HL-60/S4 treated with retinoic acid at 250 ng/mL for 4 days and 3 days (cell line): ENCODE results near the gene AFAP1L1.

Experiments used
- in situ Hi-C: fragments of 300-500 bp; cut with MboI; formaldehyde crosslinking; loops from 2 replicates; pipeline ENCODE4 v1.7.0; 2022; ENCODE audit warnings: low sequenced_read_pairs

AFAP1L1 gene

DNA sequence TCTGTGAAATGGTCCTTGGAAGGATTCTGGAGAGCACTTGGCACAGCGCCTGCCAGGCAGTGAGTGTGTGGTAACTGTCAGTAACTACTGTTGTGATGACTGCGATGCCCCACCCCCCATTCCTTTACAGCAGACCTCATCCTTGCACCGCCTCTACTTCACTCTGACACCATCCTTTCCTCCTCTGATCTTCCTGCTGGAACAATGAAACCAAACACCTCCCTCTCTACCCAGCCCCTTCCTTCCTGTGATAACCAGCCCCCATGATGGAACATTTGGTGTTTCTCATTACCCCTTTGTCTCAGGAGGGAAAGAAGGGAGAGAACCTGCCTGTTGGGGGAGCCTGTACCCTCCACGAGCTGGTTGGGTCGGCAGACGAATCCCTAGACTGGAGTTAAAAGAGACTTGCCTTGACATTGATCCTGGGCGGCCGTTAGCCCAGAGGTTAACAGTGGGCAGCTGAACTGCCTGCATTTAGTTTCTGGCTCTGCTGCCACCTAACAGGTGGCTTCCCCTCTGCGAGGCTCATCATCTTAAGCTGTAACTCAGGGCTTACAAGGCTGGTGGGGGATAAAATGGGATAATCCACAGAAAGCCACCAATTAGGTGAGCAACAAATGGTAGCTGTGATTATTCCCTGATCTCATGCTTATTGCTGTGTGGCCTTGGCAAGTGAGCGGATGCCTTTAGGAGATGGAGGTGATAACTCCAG is 39.4 kb downstream of the AFAP1L1 start:
- in situ Hi-C loops, result no loop called here

DNA sequence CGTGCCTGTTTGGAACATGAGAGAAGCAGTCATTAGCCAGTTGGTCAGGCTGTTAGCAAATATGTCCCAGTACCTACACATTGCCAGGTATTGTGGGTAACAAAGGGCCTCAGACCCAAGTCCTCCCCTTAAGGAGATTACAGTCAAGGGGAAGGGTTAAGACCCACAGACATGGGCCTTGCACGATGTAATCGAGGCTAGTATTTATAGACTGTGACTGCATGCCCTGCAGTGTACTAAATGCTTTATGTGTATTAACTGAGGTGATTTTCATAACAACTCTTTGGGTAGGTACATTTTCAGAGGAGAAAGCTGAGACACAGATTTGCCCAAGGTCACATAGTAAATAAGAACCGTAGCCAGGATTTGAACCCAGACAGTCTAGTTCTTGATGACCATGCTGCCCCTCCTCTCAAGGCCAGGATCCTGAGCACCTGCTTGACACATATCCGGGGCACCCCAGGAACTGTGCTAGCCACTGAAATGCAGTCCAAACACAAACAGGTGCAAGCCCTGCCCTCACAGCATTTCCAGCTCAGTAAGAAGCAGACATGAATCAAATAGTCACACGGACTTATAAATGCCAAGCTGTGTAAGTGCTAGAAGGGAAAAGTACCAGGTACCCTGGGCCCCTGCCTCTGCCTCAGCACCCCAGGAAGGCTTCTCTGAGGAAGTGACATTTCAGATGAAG is 41.6 kb downstream of the AFAP1L1 start:
- in situ Hi-C loops, result no loop called here

DNA sequence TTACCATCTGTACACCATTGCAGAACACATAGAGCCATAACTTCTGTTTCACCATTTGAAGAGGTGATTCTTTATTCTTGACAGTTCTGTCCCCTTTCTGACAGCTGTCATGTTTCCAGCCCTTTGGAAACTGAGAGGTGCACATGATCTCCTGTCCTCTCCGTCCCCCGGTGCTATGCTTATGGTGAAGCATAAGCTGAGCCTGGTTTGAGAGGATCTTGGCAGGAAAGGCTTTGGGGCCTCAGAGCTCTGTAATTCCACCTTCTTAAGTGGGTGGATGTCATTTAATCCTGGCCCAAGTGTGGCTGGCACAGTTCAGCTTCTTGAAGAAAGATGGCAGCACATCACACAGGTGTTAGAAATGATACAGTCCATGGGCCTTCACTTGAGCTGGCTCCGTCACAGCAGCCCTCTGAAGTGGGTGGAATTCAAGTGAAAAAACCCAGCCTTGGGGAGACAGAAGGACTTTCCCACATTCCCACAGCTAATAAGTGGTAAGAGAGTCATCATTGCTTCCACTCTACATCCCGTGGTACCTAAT is 43.0 kb downstream of the AFAP1L1 start:
- in situ Hi-C loops, result no loop called here

DNA sequence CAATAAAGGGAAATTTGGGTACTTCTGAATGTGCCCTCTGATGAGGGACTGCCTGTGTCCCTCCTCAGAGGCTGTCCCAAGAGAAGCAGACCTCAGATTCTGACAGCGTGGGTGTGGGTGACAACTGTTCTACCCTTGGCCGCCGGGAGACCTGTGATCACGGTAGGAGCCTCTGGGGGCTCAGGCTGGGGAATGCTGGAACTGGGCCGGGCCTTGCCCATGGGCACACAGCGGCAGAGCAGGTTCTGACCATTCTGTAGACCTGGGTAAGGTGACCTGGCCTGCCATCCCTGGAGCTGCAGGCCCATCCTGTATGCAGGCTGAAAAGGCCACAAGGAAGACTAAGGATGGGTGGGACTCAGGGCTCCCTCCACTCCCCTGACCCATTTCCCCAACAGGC is 44.1 kb downstream of the AFAP1L1 start:
- in situ Hi-C loops, result no loop called here

DNA sequence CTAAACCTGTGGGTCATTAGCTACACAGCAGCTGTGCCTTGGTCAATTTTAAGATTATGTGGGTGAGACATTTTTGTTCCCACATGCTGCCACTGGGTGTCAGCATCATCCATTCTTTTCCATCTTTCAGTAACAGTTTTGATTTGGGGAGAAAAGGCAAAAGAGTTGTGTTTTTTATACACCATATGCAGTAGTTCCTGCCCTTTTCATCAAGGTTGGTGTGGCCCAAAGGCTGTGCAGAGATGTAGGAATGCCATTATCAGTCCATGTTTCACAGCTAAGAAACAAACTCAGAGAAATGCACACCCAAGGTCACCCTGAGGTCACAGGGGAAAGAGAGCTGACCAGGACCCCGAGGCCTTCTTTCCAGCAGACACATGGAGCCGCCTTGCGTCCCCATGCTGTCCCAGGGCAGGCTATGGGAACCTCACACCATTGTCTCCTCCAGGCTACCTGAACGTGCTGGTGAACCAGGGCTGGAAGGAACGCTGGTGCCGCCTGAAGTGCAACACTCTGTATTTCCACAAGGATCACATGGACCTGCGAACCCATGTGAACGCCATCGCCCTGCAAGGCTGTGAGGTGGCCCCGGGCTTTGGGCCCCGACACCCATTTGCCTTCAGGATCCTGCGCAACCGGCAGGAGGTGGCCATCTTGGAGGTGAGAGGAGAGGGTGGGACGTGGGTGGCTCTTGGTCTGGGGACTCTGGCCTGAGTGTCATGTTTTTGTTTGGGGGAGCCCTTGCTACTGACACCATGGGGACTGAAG is 45.8 kb downstream of the AFAP1L1 start:
- in situ Hi-C loops, result no loop called here

DNA sequence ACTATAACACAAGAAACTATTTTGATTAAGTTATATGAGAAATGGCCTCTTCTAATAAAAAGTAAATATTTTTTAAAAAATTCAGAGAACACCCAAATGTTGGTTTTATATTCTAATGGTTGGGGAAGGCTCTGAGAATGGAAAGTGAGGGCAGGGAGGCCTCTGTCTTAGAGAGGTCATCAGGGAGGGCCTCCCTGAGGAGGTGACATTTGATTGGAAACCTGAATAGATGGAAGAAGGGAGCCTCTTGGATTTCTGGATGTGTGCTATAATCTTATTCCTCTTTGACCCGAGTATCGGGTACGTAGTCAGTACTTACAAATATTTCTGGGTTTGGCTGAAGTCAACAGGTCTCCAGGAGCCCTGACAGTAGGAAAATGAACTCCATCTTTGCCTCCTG is 47.5 kb downstream of the AFAP1L1 start:
- in situ Hi-C loops, result no loop called here

DNA sequence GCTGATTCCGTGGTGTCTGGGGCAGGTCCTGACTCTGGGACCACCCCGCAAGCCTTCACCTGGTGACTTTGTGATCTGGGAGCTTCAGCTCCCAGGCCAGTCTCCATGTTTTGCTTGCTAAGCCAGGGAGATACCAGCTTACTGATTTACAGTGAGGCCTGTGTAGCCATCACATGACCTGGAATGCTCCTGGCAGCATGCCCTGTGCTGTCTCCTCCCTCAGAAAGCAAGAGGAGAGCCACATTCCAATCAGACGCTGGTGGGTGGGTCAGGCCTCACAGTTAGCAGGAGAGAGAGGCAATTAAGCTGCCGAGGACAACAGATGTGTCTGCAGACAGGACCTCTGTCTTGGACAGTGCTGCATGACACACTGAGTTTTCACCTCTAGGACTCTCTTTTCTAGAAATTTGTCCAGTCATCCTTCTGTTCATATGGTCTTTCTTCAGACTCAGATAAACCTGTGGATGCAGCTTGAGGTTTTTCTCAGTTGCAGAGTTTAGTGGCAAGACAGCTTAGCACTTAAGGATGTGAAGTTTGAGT is 49.2 kb downstream of the AFAP1L1 start:
- in situ Hi-C loops, result no loop called here

DNA sequence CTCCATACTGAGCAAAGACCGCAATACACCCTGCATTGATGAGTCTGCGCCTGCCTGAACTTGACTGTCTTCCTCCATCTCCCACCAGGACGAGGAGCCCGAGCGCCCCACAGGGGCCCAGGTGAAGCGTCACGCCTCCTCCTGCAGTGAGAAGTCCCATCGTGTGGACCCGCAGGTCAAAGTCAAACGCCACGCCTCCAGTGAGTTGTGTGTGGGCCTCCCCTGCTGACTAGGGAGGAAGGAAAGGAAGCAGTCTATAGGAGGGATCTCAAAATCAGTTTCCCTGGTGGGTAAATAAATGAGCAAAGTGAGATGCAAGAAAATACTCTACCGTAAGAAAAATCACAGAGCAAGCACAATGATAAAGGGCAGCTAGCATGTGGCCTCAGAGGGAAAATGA is 50.9 kb downstream of the AFAP1L1 start:
- in situ Hi-C loops, result no loop called here

DNA sequence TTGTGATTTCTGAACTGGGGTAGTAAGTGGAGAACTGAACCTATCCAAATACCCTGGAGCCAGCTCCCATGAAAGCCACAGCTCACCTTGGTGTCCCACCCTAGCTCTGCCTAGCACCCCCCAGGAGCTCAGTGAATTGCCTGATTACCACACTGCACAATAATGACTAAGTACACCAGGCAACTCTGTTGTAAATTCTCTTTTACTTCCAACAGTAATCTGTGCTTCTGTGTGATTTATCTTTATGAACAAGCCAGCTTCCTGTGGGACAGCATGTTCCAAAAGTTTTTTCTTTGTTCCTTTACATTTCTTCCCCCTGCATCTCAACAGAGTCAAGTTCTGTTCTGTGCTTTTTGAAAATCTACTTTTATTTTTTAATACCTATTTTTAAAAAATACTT is 51.6 kb downstream of the AFAP1L1 start:
- in situ Hi-C loops, result no loop called here

DNA sequence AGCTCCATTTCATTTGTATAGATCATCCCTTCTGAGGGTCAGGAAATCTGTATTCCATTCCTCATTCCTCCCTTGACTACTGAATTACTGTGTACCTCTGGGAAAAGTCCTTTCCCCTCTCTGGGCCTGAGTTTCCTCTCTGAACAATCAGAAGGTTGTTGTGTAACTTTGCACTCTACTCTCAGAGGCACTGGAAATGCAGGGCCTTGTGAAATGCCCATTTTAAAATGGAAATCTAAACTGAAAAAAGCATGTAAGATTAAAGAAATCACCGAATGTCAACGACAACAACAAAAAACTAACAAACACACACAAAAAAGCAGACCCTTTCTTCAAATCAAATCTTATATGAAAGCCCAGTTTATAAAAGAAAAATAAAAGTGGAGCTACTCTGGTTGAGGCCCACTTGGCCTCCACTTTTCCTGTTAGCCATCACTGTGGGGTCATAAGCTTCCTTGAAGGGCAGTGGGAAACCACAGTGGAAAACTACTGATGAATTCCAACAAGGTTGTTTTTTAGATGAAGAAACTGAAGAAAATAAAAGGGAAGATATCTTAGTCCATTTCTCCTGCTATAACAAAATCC is 52.1 kb downstream of the AFAP1L1 start:
- in situ Hi-C loops, result no loop called here

DNA sequence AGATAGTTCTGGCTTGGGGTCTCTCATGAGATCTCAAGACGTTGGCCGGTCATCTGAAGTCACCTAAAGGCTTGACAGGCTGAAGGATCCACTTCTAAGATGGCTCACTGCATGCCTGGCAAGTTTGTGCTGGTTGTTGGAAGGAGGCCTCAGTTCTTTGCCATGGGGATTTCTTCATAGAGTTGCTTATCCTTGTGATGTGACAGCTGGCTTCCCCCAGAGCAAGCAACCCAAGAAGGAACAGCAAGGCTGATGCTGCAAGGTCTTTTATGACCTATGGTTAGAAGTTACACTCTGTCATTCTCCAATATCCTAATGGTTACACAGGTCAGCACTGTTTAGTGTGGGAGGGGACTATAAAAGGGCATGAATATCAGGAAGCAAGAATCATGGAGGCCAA is 53.0 kb downstream of the AFAP1L1 start:
- in situ Hi-C loops, result no loop called here

DNA sequence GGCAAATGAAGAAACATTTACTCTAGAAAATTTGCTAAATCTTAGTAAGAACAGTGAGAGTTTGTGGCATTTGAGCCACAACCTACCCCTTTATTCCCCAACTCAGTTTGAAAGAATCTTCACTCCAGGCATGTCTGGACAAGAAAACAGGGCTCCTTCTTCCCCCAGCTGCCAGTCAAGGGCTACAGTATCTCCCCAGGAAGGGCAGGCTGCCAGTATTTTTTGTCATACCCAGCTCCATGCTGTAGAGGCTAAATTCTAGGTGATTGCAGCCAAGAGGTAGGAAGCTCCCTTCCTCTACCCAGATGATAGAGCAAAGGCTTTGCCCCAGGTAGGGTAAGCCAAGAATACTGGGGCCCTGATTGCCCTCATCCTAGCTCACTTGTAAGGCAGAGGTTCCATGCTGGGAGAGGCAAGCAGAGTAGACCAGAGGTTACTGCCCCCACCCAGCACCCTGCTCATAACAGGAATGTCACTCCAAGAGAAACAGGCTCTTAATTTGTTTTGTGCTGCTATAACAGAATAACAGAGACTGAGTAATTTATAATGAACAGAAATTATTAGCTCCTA is 53.6 kb downstream of the AFAP1L1 start:
- in situ Hi-C loops, result no loop called here

DNA sequence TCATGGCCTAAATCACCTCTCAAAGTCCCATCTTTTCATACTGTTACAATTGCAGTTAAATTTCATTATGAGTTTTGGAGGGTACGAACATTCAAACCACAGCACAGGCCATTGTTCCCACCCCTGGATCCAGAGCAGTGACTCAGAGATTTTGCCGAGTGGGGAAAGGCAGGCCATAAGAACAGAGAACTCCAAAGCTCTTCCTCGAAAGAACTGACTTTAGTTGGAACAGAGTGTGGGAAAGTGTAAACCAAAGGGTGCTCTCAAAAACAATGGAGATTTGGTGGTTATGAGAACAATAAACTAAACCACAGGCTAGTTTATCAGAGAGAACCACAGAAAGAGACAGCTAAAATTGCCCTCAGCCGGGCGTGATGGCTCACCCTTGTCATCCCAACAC is 54.2 kb downstream of the AFAP1L1 start:
- in situ Hi-C loops, result no loop called here

DNA sequence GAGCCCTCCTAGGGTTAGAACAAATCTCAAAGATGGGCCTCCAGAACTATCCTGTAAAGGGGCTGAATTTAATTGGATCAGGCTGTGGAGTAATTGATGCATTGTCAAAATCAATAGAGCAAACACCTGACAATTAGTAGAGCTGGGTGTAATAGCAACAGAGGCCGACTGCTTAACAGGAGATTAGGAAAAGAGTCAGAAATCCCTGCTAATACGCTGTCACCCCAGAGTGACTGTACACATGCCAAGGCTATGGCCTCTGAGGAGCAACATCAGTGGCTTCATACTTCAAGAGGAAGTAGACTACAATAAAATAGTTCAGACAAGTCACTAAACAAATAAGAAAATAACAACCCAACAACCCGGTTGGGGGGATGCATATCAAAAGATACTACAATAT is 55.0 kb downstream of the AFAP1L1 start:
- in situ Hi-C loops, result no loop called here

DNA sequence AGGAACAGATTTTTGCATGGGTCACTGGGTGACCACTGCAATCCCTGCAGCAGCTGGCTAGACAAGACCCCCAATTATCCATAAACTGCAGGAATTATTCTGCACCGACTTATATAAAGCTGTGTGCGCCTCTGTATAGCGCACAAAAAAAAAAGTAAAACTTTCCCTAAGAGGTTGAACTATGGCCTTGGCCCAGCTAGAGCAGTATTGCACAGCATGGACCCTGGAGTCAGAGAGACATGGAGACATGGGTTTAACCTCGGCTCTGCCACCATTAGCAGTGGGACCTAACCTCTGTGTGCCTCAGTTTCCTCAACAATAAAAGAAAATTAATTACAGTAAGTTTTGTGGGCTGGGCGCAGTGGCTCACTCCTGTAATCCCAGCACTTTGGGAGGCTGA is 56.5 kb downstream of the AFAP1L1 start:
- in situ Hi-C loops, result no loop called here

DNA sequence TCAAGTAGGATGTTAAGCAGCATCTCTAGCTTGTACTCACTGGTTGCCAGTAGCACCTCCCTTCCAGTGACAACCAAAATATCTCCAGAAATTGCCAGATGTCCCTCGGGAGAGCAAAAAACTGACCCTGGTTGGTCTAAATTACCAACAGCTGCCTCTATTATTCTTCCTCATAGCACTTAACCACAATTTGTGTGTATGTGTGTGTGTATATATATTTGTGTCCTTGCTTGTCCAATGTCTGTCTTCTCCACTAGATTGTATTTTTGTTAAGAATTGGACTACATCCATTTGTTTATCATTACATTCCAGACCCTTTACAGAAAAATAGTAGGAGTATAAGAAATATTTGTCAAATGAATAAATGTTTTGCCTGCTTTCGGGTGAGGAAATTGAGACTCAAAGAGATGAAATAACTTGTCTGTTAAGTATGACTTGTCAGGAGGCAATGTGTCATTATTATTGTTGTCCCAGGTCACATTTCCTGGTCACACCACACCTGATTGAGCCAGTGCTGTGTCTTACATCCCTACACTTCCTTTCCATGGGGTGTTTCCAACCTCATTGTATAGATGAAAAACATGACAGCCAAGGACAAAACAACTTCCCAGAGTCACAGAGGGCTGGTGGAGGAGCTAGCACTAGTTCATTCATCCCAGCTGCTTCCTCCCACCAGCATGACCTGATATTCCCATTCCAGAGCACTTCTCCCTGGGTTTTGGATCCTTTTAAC is 62.2 kb downstream of the AFAP1L1 start:
- in situ Hi-C loops, result no loop called here

DNA sequence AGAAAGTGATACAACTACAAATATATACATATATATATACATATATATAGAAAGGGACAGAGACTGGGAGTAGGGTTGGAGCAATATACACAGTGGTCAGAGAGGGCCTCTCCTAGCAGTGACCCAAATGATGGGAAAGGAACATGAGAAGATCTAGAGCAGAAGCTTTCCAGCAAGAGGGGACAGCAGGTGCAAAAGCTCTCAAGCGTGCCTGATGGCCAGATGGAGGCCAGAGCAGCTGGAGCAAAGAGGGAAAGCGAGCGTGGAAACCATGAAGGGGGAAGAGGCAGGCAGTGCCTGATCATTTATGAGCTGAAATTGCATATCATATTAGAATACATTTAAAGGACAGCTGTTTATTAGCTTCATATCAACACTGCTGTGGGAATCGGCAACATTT is 66.1 kb downstream of the AFAP1L1 start:
- in situ Hi-C loops, result no loop called here

DNA sequence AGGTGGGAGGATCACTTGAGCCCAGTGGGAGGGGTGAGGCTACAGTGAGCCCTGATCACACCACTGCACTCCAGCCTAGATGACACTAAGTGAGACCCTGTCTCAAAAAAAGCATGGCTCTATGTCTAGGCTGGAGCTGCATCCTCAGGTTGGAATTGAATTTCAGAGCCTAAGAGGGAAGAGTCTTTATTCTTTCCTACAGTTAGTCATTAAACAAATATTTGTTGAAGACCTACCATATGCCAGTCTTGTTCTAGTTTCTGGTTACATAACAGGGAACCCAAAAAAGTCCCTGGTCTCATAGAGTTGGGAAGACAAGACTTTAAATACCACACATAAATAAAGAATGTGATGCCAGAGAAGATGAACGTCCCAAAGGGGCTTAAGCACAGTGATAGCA is 66.7 kb downstream of the AFAP1L1 start:
- in situ Hi-C loops, result no loop called here

DNA sequence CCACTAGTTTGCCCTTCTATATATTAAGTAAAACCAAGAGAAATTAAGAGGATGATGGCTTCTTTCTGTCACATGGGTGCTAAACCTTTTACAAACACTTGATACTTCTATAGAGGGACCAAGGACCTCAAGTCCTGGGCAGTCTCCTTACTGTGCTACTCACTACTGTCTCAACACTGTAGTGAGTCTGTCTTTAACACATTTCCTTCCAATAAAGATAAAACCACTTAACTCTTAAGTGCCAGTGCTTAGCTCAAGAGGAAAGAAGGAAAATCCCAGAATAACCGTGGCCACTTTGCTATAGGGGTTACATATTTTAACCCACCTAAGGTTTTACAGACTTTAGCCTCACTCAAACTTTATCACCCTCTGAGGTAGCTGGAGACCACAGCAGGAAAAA is 69.3 kb downstream of the AFAP1L1 start:
- in situ Hi-C loops, result no loop called here

DNA sequence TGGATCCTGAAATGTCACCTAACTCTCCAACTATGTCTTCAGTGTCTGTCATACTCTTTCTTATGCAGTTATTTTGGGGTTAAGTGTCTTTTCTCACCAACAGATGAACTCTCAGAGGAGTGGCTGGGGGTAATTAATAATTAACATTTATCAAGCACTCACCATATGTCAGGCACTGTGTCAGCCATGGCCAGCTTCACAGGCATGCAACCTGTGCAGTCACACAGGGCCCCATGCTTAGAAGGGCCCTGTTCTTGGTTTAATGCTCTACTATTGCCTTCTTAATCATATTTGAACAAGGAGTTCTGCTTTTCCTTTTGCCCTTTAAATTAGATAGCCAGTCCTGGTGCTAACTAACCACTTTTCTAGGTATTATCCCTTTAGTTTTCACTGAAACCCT is 70.2 kb downstream of the AFAP1L1 start:
- in situ Hi-C loops, result no loop called here
